Urothelium cell line (cell line): ENCODE measurements around the gene TTC7B.

Experiments
- DNase-seq: peaks from one replicate; pipeline ENCODE4 v3.0.0; 2011; ENCODE audit warnings: low spot score, mixed read lengths
- FAIRE-seq: peaks from 2 replicates; lab custom pipeline; 2011; peaks lifted over from hg19 to GRCh38; lab: Jason Lieb, UNC

Gene TTC7B

GRCh38 chr14:90483571-90483974 is 332.7 kb downstream of the TTC7B start:
- DNase-seq (no peak), FAIRE-seq (no peak)

- FAIRE-seq (no peak), DNase-seq (no peak)
These were observed 333.1 kb downstream of the TTC7B start for GRCh38 chr14:90483117-90483516.

GRCh38 chr14:90475298-90475697 is 340.9 kb downstream of the TTC7B start:
- no peak for DNase-seq
- FAIRE-seq, result no peak
